ENCODE measurements around the gene L3MBTL1.
A peak's percentile ranks its signal among the peaks of the same experiment; 100 is the strongest.
"Not testable (repeated sequence)": the region's sequence is repeated elsewhere in the genome, so short reads cannot be mapped to it uniquely, and the experiment has no call there.

The L3MBTL1 gene

DNA sequence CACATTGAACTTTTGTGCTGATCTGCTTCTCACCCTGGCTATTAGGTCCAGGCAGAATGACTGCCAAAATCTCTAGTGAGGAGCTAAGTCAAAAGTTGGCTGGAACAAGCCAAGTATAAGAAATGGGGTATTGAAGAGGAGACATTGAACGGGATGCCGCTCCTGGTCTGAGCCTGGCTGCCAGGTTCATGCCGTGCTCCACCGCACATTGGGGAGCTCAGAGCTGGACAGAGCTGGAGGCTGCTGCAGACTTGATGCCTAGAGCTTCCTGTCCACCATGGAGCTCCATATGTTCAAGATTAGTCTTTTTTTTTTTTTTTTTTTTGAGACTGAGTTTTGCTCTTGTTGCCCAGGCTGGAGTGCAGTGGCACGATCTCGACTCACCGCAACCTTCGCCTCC, 79.1 kb downstream of the L3MBTL1 start:
- Histone ChIP-seq H3K27me3 (ENCODE audit: control insufficient read depth, insufficient read depth, low read length) (no peaks in the 10 kb centered on the region), H3K4me1 (ENCODE audit: control insufficient read depth, insufficient read depth, low read length) (peaks cover 5% of the 10 kb centered on the region), H3K36me3 (ENCODE audit: control insufficient read depth, insufficient read depth, low read length) (no peaks in the 10 kb centered on the region), H3K4me3 (ENCODE audit: low read depth, low read length) (no peak overlapping the region), H3K9me3 (ENCODE audit: control insufficient read depth, insufficient read depth, low read length) (no peaks in the 10 kb centered on the region), H3K9ac (ENCODE audit: low read depth, low read length) (no peak overlapping the region)

GRCh38 chr20:43588526-43588925, 81.0 kb downstream of the L3MBTL1 start:
- H3K36me3 ChIP-seq (ENCODE audit: control insufficient read depth, insufficient read depth, low read length); H3K9ac ChIP-seq (ENCODE audit: low read depth, low read length); H3K4me1 ChIP-seq (ENCODE audit: control insufficient read depth, insufficient read depth, low read length); H3K4me3 ChIP-seq (ENCODE audit: low read depth, low read length); H3K27me3 ChIP-seq (ENCODE audit: control insufficient read depth, insufficient read depth, low read length); H3K9me3 ChIP-seq (ENCODE audit: control insufficient read depth, insufficient read depth, low read length): not testable (repeated sequence)

- no peaks in the 10 kb centered on the region for H3K9me3 ChIP-seq (ENCODE audit: control insufficient read depth, insufficient read depth, low read length)
- peak overlapping the region; percentile 85 for H3K9ac ChIP-seq (ENCODE audit: low read depth, low read length)
- peak overlapping the region; percentile 92 for H3K4me3 ChIP-seq (ENCODE audit: low read depth, low read length)
- peaks cover 3% of the 10 kb centered on the region for H3K36me3 ChIP-seq (ENCODE audit: control insufficient read depth, insufficient read depth, low read length)
- no peaks in the 10 kb centered on the region for H3K4me1 ChIP-seq (ENCODE audit: control insufficient read depth, insufficient read depth, low read length)
- no peaks in the 10 kb centered on the region for H3K27me3 ChIP-seq (ENCODE audit: control insufficient read depth, insufficient read depth, low read length)
These were observed 82.5 kb downstream of the L3MBTL1 start for GRCh38 chr20:43590036-43590391.

- Histone ChIP-seq H3K4me1 (ENCODE audit: control insufficient read depth, insufficient read depth, low read length) (no peaks in the 10 kb centered on the region), H3K36me3 (ENCODE audit: control insufficient read depth, insufficient read depth, low read length) (peaks cover 6% of the 10 kb centered on the region), H3K9ac (ENCODE audit: low read depth, low read length) (peak within 1 kb of the TSS; percentile 85), H3K4me3 (ENCODE audit: low read depth, low read length) (peak within 1 kb of the TSS; percentile 92), H3K27me3 (ENCODE audit: control insufficient read depth, insufficient read depth, low read length) (no peaks in the 10 kb centered on the region), H3K9me3 (ENCODE audit: control insufficient read depth, insufficient read depth, low read length) (no peaks in the 10 kb centered on the region)
These were observed 83.2 kb downstream of the L3MBTL1 start, which contains the start of gene IFT52 for GRCh38 chr20:43590392-43591303. Gene IFT52, plus strand, starts transcription at chr20:43590937. Its CDS starts 3,762 bp downstream, at chr20:43594699.
